Thoracic aorta (tissue), 2 donors: ENCODE data around the gene KIF13A. TPM values are rescaled to one million over a fixed set of nuclear protein-coding genes. Genes with fewer than 3 reads are reported as not detected.

Experiments
- ATAC-seq: fragments of 150-250 bp; one replicate; pipeline ENCODE4 v1.8.0; 2017; ENCODE audit warnings: low read depth; ENCODE audit not compliant: insufficient number of reproducible peaks, low FRiP score
- DNase-seq: peaks from one replicate; pipeline ENCODE4 v3.0.0-alpha.2; 2020; ENCODE audit warnings: low spot score
- H3K27ac ChIP-seq, 2 donors: fragments of 200-600 bp; sonication (generic); 1 replicate in 1 of 2; 2 replicates in 1 of 2; pipeline ENCODE4 v1.5.1; 2016; ENCODE audit warnings: mild to moderate bottlenecking in 2 of 2, moderate library complexity in 2 of 2
- H3K27me3 ChIP-seq: fragments of 200-600 bp; sonication (generic); replicated peaks from 2 replicates; pipeline ENCODE4 v1.6.0; 2016; ENCODE audit warnings: mild to moderate bottlenecking; ENCODE audit not compliant: insufficient read depth
- H3K36me3 ChIP-seq: fragments of 200-600 bp; sonication (generic); one replicate; pipeline ENCODE4 v1.5.1; 2016
- H3K4me1 ChIP-seq, 2 donors: fragments of 200-600 bp; sonication (generic); 1 replicate in 1 of 2; 2 replicates in 1 of 2; pipeline versions ENCODE4 v1.5.1 to v1.6.0; 2016; ENCODE audit warnings: low read depth in 2 of 2, mild to moderate bottlenecking in 1 of 2; ENCODE audit not compliant: control insufficient read depth in 1 of 2
- H3K4me3 ChIP-seq: fragments of 200-600 bp; sonication (generic); 2 replicates; pipeline ENCODE4 v1.5.1; 2016; ENCODE audit warnings: mild to moderate bottlenecking
- H3K9me3 ChIP-seq: fragments of 200-600 bp; sonication (generic); 2 replicates; pipeline ENCODE4 v1.5.1; 2016
- CTCF ChIP-seq: fragments of 200-600 bp; sonication (generic); IDR thresholded peaks from one replicate; pipeline ENCODE4 v1.5.1; 2019; ENCODE audit warnings: antibody characterized with exemption
- total RNA-seq, 2 donors: library from RNA; depleted of rRNA; stranded (reverse); fragments of >200 nt; gene quantifications; one replicate each; pipeline versions ENCODE4 v1.1.0 to v1.2.3, GENCODE V29; 2016

KIF13A gene
- total RNA-seq, 2 donors from 2014 or later, result 79.3 to 98.0 TPM

GRCh38 chr6:17923401-17923863 is 64.0 kb downstream of the KIF13A start:
- ATAC-seq (no peak), DNase-seq (no peak)
- H3K9me3 ChIP-seq, result no peaks in the 10 kb centered on the region
- H3K4me3 ChIP-seq, result no peak overlapping the region
- no peaks in the 10 kb centered on the region for H3K36me3 ChIP-seq
- no peak for TF ChIP-seq CTCF
- H3K27me3 ChIP-seq, result no peaks in the 10 kb centered on the region
- H3K4me1 ChIP-seq, result peaks cover 33 to 70% of the 10 kb centered on the region in 2 donors
- H3K27ac ChIP-seq, result peak overlapping the region in 1 of 2 donors; percentile 42

- Histone ChIP-seq H3K4me1 (peaks cover 22 to 66% of the 10 kb centered on the region in 2 donors), H3K4me3 (no peak overlapping the region), H3K27ac (peak overlapping the region in 1 of 2 donors; percentile 3), H3K36me3 (no peaks in the 10 kb centered on the region), H3K27me3 (no peaks in the 10 kb centered on the region), H3K9me3 (no peaks in the 10 kb centered on the region)
- DNase-seq (no peak), ATAC-seq (no peak)
- no peak for TF ChIP-seq CTCF
Measured at GRCh38 chr6:17921454-17921853, 66.0 kb downstream of the KIF13A start.

GRCh38 chr6:17919496-17919895 is 67.9 kb downstream of the KIF13A start:
- Histone ChIP-seq H3K27ac (no peak overlapping the region), H3K27me3 (no peaks in the 10 kb centered on the region), H3K9me3 (no peaks in the 10 kb centered on the region), H3K36me3 (no peaks in the 10 kb centered on the region), H3K4me3 (no peak overlapping the region), H3K4me1 (peaks cover 22 to 53% of the 10 kb centered on the region in 2 donors)
- no peak for ATAC-seq
- no peak for TF ChIP-seq CTCF
- DNase-seq, result no peak

GRCh38 chr6:17917837-17918763 is 69.3 kb downstream of the KIF13A start:
- DNase-seq (no peak), ATAC-seq (no peak)
- Histone ChIP-seq H3K4me3 (no peak overlapping the region), H3K27ac (no peak overlapping the region), H3K4me1 (peaks cover 10 to 46% of the 10 kb centered on the region in 2 donors), H3K36me3 (no peaks in the 10 kb centered on the region), H3K9me3 (no peaks in the 10 kb centered on the region), H3K27me3 (no peaks in the 10 kb centered on the region)
- TF ChIP-seq CTCF, result no peak

- Histone ChIP-seq H3K36me3 (no peaks in the 10 kb centered on the region), H3K27ac (no peak overlapping the region), H3K27me3 (no peaks in the 10 kb centered on the region), H3K9me3 (no peaks in the 10 kb centered on the region), H3K4me3 (no peak overlapping the region), H3K4me1 (peaks cover 11 to 38% of the 10 kb centered on the region in 2 donors)
- DNase-seq (no peak), ATAC-seq (no peak)
- TF ChIP-seq CTCF, result no peak
Measured at GRCh38 chr6:17914651-17915050, 72.8 kb downstream of the KIF13A start.
